Right ventricle myocardium inferior (tissue), 1 donor: ENCODE measurements around the gene CD9. TPM values are rescaled to one million over a fixed set of nuclear protein-coding genes. Genes with fewer than 3 reads are reported as not detected.

Source experiments
- ATAC-seq: fragments of 200-7000 bp; cut with Tn5 transposase; one replicate; pipeline ENCODE4 v1.9.1; 2020; ENCODE audit warnings: mild to moderate bottlenecking, moderate library complexity
- DNase-seq: peaks from one replicate; pipeline ENCODE4 v3.0.0; 2021; ENCODE audit errors: missing footprints
- intact Hi-C: fragments of 100-400 bp; cut with DNase I; formaldehyde crosslinking; loops from one replicate; pipeline ENCODE4 v1.11.0; 2022
- total RNA-seq: library from RNA; stranded (reverse); fragmentation: NEBNext Ultra II Directional; extraction: Animal tissue kit (Norgen Biotek cat#: 25700); gene quantifications from one replicate; pipeline ENCODE4 v1.2.1, GENCODE V29; 2021
- donor health status: DM: no; HTN: yes; CAD: no; lungs with severe emphysema.

CD9 gene
- total RNA-seq, 1 donor from 2014 or later, result 46.9 TPM

- DNase-seq (no peak), ATAC-seq (no peak)
- intact Hi-C loops, result no loop called here
These were observed 62.0 kb downstream of the CD9 start for GRCh38 chr12:6262211-6262610.

DNA sequence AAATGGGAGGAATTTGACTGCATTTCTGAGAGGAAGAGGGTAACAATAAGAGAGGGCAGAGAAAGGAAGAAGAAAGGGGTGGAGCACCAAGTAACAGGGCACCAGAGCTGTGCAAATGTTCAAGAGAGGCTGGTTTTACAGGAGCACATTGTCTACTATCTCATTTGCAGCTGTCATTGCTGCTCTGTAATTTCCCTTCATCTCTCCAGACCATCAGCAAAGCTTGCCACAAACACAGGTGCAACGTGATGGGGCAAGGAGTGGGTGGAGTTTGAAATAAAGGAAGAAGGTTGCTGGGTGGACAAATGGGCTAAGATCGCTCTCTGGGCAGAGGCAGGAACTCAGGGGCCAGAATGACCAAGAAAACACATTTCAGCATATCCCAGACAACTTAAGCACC lies 62.4 kb downstream of the CD9 start:
- no peak for DNase-seq
- intact Hi-C loops, result no loop called here
- ATAC-seq, result no peak

DNA sequence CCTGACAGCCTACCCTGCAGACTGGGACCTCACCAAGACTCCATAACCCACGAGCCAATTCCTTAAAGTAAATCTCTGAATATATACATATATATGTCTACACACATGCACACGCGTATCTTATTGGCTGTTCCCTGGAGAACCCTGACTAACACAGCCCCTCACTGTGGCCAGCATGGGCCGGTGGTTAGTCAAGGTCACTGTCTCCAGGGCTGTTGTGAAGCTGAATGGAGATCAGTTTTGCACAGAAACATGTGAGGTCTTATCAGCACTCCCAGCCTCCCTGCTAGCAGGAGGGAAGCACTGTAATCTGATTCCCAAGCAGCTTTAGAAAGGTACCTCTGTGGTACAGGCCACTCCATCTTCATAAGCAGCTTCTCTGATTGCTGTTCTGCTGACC lies 63.7 kb downstream of the CD9 start:
- DNase-seq (no peak), ATAC-seq (no peak)
- intact Hi-C loops, result no loop called here

- DNase-seq (no peak), ATAC-seq (no peak)
- intact Hi-C loops, result no loop called here
These were observed 64.3 kb downstream of the CD9 start for GRCh38 chr12:6264402-6265037.

GRCh38 chr12:6265038-6265405 lies 64.8 kb downstream of the CD9 start:
- intact Hi-C loops, result no loop called here
- no peak for ATAC-seq
- no peak for DNase-seq

DNA sequence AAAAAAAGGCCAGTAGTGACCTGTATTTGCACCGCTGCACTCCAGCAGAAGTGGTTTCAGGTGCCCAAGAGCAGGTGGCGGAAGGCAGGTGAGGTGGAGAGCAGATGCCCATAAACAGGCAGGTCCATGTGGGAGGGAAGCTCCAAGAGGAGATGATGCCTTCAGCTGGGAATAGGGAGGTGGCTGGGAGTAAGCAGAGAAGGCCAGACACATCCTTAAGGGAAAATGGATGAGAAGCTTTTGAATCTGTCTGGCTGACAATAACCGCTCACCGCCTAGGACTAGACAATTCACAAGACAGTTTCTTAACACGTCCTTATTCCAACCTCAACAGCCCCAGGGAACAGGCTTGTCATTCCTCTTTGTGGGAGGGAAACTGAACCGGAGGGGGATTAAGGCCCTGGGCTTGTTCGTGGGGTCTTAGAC lies 66.4 kb downstream of the CD9 start:
- intact Hi-C loops, result no loop called here

GRCh38 chr12:6266971-6267721 lies 66.9 kb downstream of the CD9 start:
- DNase-seq (no peak), ATAC-seq (no peak)
- intact Hi-C loops, result no loop called here

More for the DNA sequence above, 66.4 kb downstream of the CD9 start:
- ATAC-seq (no peak), DNase-seq (no peak)

DNA sequence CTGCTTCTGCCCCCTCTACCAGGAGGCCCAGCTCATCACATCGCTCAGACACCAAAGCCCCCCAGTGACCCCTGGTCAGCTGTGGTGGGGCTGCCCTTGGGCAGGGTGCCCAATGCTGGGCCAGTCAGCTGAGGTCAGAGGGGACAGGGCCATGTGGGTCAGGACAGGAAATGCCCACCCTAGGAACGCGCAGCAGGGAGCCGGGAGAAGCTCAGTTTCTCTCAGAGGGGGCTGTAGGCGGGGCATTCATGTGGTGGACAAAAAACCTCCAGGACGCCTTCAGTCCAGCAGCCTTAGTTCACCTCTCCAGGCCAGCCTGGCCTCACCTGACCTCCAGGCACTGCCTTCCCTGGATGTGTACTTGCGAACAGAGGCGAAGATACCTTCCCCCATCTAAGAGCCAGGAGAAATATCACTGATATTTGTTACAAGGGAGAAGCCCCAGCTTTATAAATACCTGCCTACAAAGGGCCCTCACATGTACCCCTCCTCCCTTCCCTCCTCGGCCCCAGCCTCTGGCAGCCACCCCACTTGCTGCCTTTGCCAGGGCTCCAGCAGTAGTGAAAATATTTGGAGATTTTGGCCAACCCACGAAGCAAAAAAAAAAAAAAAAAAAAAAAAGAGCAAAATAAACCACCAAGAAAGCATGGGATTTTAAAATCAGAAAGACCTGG lies 68.4 kb downstream of the CD9 start:
- ATAC-seq, result peak; percentile 16
- intact Hi-C loops, result no loop called here
- DNase-seq, result no peak

DNA sequence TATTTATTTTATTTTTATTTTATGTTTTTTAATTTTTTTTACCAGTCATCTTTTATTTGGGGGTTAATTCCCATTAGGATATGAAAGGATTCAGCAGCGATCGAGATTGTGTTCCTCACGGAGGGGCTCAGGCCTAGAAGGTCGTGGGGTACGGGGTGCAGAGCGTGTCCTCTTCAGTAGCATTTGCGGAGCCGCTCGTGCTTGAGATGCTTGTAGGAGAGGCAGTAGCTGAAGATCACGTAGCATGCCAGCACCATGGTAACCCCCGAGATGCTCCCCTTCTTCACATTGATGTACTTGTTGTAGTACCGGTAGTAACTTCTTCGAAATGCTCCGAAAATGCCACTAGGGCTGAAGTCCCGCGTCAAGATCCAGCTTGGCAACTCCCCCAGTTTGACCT lies 69.8 kb downstream of the CD9 start:
- intact Hi-C loops, result no loop called here
- DNase-seq (no peak), ATAC-seq (no peak)

- DNase-seq (no peak), ATAC-seq (no peak)
- intact Hi-C loops, result no loop called here
These were observed 71.1 kb downstream of the CD9 start for GRCh38 chr12:6271281-6271680.

DNA sequence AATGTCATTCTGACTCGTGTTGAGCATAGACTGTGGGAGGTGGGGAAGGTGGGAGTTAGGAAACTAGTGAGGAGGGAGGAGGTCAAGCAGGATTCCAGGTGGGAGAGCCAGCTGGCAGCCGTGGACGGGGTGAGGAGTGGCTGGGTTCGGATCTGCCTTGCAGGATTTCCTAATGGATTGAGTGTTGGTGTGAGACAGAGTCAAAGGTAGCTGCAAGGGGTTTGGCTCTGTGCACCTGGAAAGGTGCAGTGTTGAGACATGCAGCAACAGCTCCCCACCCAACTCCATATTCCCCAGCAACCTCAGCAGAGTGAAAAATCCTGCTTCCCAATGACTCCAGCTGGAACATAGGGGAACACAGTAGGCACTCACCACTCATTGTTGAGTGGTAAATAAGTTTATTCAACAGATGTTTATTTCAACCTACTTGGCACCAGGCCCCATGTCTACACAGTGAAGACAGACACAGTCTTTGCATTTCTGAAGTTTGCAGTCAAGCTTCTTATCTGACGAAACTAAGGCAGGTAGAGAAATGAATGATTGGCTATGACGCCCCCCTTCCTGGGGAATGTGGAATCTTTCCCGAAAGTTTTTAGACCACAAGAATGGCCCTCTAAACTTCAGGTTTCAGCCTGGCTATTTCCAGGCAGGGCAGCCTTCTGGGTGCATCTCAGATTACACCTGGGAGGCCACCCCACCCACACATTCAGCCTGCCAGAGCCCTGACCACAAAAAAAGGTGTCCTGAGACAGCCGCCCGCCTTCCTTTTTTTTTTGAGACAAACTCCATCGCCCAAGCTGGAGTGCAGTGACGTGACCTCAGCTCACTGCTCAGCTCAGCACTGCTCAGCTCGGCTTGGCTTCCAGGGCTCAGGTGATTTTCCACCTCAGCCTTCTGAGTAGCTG lies 72.4 kb downstream of the CD9 start:
- ATAC-seq (no peak), DNase-seq (no peak)
- intact Hi-C loops, result no loop called here

DNA sequence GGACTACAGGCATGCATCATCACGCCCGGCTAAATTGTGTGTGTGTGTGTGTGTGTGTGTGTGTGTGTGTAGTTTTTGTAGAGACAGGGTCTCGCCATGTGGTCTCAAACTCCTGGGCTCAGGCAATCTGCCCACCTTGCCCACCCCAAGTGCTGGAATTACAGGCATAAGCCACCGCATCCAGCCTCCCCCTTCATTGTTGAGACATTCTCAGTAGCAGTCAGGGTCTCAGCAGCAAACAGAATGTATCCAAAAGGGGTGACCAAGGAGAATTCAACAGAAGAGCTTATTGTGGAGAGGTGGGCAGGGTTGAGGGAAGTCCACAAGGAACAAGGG lies 73.0 kb downstream of the CD9 start:
- intact Hi-C loops, result no loop called here
- no peak for ATAC-seq

DNA sequence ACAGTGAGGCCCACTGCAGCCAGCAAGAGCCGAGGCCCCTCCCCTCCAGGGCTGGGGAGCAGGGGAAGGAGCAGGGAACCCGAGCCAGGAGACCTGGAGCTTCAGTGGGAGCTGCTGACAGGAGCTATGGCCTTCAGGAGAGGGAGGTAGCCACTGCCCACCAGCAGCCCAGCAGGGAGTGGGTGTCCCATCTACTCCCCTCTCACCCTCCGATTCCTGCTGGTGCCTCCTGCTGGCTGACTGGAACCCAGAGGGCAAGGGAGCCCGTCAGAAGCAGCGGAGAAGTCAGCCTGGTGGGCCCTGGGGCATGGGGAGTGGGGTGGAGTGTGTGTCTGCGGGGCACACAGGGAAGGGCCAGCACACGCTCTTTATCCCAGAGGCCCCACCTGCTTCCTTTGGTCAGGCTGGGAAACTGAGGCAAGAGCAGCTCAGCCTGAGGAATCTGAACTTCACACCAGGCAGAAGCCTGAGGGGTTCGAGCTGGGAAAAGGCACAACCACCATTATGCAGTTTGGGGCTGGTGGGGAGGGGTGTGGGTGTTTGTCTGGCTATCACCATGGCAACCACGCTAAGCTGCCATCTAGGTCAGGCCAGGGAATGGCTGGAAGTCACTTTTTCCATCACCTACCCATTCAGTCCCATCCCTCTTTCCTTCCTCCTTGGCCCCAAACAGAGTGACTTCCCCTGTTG lies 73.5 kb downstream of the CD9 start:
- intact Hi-C loops, result no loop called here
- DNase-seq (no peak), ATAC-seq (no peak)

More for the DNA sequence above, 73.0 kb downstream of the CD9 start:
- no peak for DNase-seq

DNA sequence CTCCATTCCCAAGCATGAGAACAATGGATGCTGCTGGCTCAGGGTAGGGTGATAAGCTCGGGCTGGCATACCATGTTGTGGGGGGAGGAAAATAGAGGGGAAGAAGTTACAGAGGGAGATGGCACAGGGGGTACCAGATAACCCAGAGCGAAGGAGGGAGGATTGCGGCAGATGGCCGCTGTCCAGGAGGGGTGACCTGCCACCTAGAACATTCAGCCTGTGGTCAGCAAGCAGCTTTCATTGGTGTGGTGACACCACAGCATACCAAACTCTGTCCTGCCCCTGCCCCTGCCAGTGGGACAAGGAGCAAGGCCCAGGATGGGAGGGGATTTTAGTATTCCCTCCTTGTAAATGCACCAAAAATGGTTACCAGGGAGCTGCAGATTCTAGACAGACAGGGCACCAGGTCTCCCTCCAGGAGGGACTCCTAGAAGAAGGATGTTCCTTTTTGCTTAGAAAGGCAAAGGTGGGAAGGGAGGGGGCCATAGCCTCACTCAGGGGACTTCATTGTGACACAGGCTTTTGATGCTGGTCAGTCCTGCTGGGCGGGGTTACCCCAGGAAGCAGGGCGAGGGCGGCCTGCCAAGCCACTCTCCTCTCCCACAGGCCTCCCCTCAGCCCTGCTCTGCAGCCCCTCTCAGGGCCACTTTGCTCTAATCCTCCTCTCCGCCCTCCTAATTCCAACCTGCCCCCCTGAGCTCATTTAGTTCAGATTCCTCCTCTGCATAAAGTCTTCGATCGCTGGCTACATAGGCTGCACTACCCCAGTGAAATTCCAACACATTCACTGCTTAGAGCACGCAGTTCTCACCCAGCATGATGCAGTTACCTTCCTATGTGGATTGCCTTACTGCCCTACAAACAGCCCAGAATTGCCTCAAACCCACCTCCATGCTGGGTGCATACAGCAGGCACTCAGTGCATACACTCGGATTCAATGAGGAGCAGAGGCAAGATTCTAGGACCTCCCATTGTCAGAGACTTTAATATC lies 74.3 kb downstream of the CD9 start:
- no peak for DNase-seq
- no peak for ATAC-seq
- intact Hi-C loops, result loop anchor here (5.0 kb wide), 1 partner anchor 202 kb away; no protein-coding TSS in a partner anchor

GRCh38 chr12:6275928-6276887 lies 76.0 kb downstream of the CD9 start:
- intact Hi-C loops, result loop anchor here (5.0 kb wide), 1 partner anchor 204 kb away; no protein-coding TSS in a partner anchor
- DNase-seq (no peak), ATAC-seq (no peak)

DNA sequence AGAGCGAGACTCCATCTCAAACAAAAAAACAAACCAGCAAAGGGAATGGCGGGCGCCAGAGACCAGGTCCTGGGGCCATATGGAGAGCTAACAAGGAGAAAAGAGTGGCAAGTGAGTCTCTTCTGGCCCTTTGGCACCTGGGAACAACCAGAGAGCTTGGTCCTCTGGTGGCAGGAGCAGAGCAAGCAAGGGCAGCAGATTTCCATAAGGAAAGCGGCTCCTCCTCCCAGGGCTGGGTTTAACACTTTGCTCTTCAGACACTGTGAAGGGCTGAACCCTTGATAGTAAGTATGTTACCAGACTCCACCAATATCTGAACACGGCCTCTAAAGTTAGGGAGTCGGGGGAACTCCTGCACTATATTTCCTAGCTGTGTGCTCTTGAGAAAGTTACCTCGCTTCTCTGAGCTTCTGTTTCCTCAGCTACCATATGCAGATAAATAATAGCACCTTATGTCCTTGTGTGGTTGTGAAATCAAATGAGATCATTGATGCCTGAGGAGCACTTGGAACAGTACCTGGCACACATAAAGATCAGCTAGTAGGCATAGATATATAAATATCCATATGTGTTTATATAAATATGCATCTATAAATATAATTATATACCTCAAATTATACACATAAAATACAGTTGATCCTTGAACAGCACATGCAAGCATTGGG lies 76.9 kb downstream of the CD9 start:
- no peak for ATAC-seq
- DNase-seq, result no peak
- intact Hi-C loops, result loop anchor here (5.0 kb wide), 1 partner anchor 205 kb away; no protein-coding TSS in a partner anchor
